ENCODE results near the gene GPR137B. TPM values are rescaled to one million over a fixed set of nuclear protein-coding genes. Genes with fewer than 3 reads are reported as not detected.
A peak's percentile ranks its signal among the peaks of the same experiment; 100 is the strongest.

GPR137B gene
- total and polyA plus RNA-seq, 2 of the 8 experiments (the other 6 are each of a cell fraction or from before 2014, with no cell fraction given) = 6.9 to 7.7 TPM

- H2BK15ac ChIP-seq (ENCODE audit: low read length) = no peak overlapping the region
- no peaks in the 10 kb centered on the region for H4K20me1 ChIP-seq (replicated peaks in 1 of 2; ENCODE audit: control insufficient read depth in 1 of 2, insufficient read depth in 2 of 2, low read length in 2 of 2)
- 0 out of 2 replicates have a peak overlapping the region, but pooled peaks have one; percentile 44 for H2BK12ac ChIP-seq (ENCODE audit: low read depth, low read length)
- peak overlapping the region; percentile 8 for H4K5ac ChIP-seq (ENCODE audit: insufficient read length, low read depth, low read length)
- H4K91ac ChIP-seq (replicated peaks; ENCODE audit: insufficient read length, low read length) = no peak overlapping the region
- H2BK120ac ChIP-seq (replicated peaks; ENCODE audit: low read depth, low read length) = no peak overlapping the region
- peak overlapping the region in 2 of 4 experiments; percentile 5 to 9; a peak in 1 of 8 replicates for H3K4me3 ChIP-seq (ENCODE audit: extremely low read depth in 1 of 4, insufficient read depth in 2 of 4, low read depth in 3 of 4, low read length in 4 of 4)
- no peak overlapping the region for H3K14ac ChIP-seq (ENCODE audit: insufficient read length)
- H3K4ac ChIP-seq (replicated peaks; ENCODE audit: insufficient read length, low read depth, low read length) = no peak overlapping the region
- no peaks in the 10 kb centered on the region for H3K79me2 ChIP-seq (ENCODE audit: control insufficient read depth in 1 of 2, insufficient read depth in 2 of 2, low read length in 2 of 2)
- H3K4me2 ChIP-seq (ENCODE audit: insufficient read depth in 1 of 2, low read depth in 2 of 2, low read length in 2 of 2) = peak overlapping the region; percentile 30 to 47; a peak in 3 of 4 replicates
- DNase-seq (ENCODE audit: low read depth in 1 of 2, low spot score in 2 of 2) (no peak), FAIRE-seq (no peak)
- 0 out of 2 replicates have a peak overlapping the region, but pooled peaks have one; percentile 39 for H2BK5ac ChIP-seq (ENCODE audit: low read depth, low read length)
- no peak overlapping the region for H2BK20ac ChIP-seq (ENCODE audit: low read length)
- H3K27ac ChIP-seq (ENCODE audit: low read depth, low read length) = no peak overlapping the region
- WGBS, 2 experiments (ENCODE audit: extremely low coverage in 1 of 2, insufficient coverage in 1 of 2, insufficient read length in 1 of 2, insufficient replicate concordance in 2 of 2, low coverage in 1 of 2, low lambda C conversion rate in 2 of 2, missing lambda C conversion rate in 1 of 2) = 70% methylated on average over 4 of the region's 5 CpGs; no CpG with 5 or more reads in 1 of the 2 experiments
- H3K79me1 ChIP-seq (ENCODE audit: low read depth, low read length) = no peaks in the 10 kb centered on the region
- peak overlapping the region in 1 of 4 experiments; percentile 34; a peak in 1 of 7 replicates for H3K9ac ChIP-seq (replicated peaks in 1 of 4; ENCODE audit: extremely low read depth in 1 of 4, low read depth in 3 of 4, low read length in 3 of 4)
- no peak overlapping the region for H3K56ac ChIP-seq (replicated peaks; ENCODE audit: insufficient read length, low read depth, low read length)
- H3K4me1 ChIP-seq (replicated peaks in 1 of 4; ENCODE audit: control insufficient read depth in 3 of 4, insufficient read depth in 4 of 4, low read length in 3 of 4) = peaks cover 0 to 10% (median 6%) of the 10 kb centered on the region in 4 experiments; a peak in 5 of 7 replicates
- no peaks in the 10 kb centered on the region for H3K9me3 ChIP-seq (ENCODE audit: insufficient read depth in 2 of 2, low read depth in 1 of 2, low read length in 1 of 2)
- no peaks in the 10 kb centered on the region; the same call in 1 of the 2 replicates for H3K23me2 ChIP-seq (ENCODE audit: low read depth, low read length)
- no peaks in the 10 kb centered on the region for H3K36me3 ChIP-seq (ENCODE audit: control insufficient read depth in 2 of 4, insufficient read depth in 4 of 4, low read length in 3 of 4)
- ChIA-PET CTCF (ENCODE audit: partially characterized antibody) (interaction anchor here (0.8 to 8.5 kb wide), 3 partner anchors 18 to 403 kb away, joined by 3 to 61 read pairs (median 4); no protein-coding TSS in a partner anchor), POLR2A (ENCODE audit: partially characterized antibody) (interaction anchor here (1.8 kb wide), 1 partner anchor 12 kb away, joined by 4 read pairs; no protein-coding TSS in a partner anchor)
- H3K27me3 ChIP-seq (replicated peaks in 1 of 4; ENCODE audit: control insufficient read depth in 3 of 4, extremely low read depth in 1 of 4, insufficient read depth in 3 of 4, low read length in 3 of 4) = no peaks in the 10 kb centered on the region
- H2AFZ ChIP-seq (ENCODE audit: low read length) = peak overlapping the region; percentile 79
- H4K8ac ChIP-seq (ENCODE audit: extremely low read depth, insufficient read depth, low read length) = no peak overlapping the region
- peak overlapping the region; percentile 90 for H3K18ac ChIP-seq (ENCODE audit: extremely low read depth, low read length)
- H2AK5ac ChIP-seq (ENCODE audit: low read depth, low read length) = no peak overlapping the region
- H3K23ac ChIP-seq (ENCODE audit: insufficient read length) = no peak overlapping the region
- no peak for TF ChIP-seq POLR2AphosphoS5 (IDR thresholded peaks at IDR 0.05; ENCODE audit: low read depth, low read length)
- TF ChIP-seq POU5F1 (IDR thresholded peaks at IDR 0.05; ENCODE audit: low read depth, low read length) = no peak
- no peak for TF ChIP-seq ATF2 (IDR thresholded peaks at IDR 0.05; ENCODE audit: low read length)
- no peak; a peak in 1 of 4 replicates for TF ChIP-seq RAD21 (IDR thresholded peaks at IDR 0.05 in 1 of 2, conservative IDR thresholded peaks at IDR 0.05 in 1 of 2; ENCODE audit: low read depth in 2 of 2, low read length in 2 of 2)
- no peak for TF ChIP-seq SUZ12 (IDR thresholded peaks at IDR 0.05; ENCODE audit: low read length)
- TF ChIP-seq TAF7 (optimal IDR thresholded peaks at IDR 0.05; ENCODE audit: borderline replicate concordance, low read depth, low read length) = no peak
- TF ChIP-seq EZH2 (IDR thresholded peaks at IDR 0.05; ENCODE audit: low read depth, low read length, severe bottlenecking) = no peak
- peak in 1 of 3 experiments; percentile 11; a peak in 1 of 4 replicates for TF ChIP-seq CTCF (IDR thresholded peaks at IDR 0.05; ENCODE audit: control extremely low read depth in 1 of 3, insufficient read depth in 1 of 3, low read depth in 1 of 3, low read length in 3 of 3)
Observed at GRCh38 chr1:236129306-236129705, 13.0 kb upstream of the GPR137B start.
